Calu3 (cell line): Measurements from ENCODE around the gene BICD2. TPM values are rescaled to one million over a fixed set of nuclear protein-coding genes. Genes with fewer than 3 reads are reported as not detected.

Experiments used
- BruUV-seq: library from RNA; stranded (reverse); fragments of 400-500 nt; replicated peaks from 2 replicates; lab custom pipeline; 2021; lab: Mats Ljungman, UMichigan
- CTCF ChIA-PET: fragments of 300-600 bp; sonication (Branson Sonifier 250); formaldehyde crosslinking; loops from one replicate; lab custom pipeline; 2022; ENCODE audit warnings: antibody characterized with exemption; lab: Charles Lee
- DNase-seq: peaks from one replicate; pipeline ENCODE4 v3.0.0; 2022
- H3K27ac Mint-ChIP-seq: one replicate; pipeline ENCODE4 v1.8.0; 2022; ENCODE audit warnings: mixed read lengths; ENCODE audit not compliant: unreplicated experiment
- H3K27me3 Mint-ChIP-seq: one replicate; pipeline ENCODE4 v1.8.0; 2022; ENCODE audit warnings: mixed read lengths; ENCODE audit not compliant: unreplicated experiment
- H3K36me3 Mint-ChIP-seq: one replicate; pipeline ENCODE4 v1.8.0; 2022; ENCODE audit warnings: mild to moderate bottlenecking, moderate library complexity, mixed read lengths; ENCODE audit not compliant: insufficient read depth, unreplicated experiment
- H3K4me1 Mint-ChIP-seq: one replicate; pipeline ENCODE4 v1.8.0; 2022; ENCODE audit warnings: mild to moderate bottlenecking, low read depth, mixed read lengths; ENCODE audit not compliant: unreplicated experiment
- H3K4me3 Mint-ChIP-seq: one replicate; pipeline ENCODE4 v1.8.0; 2022; ENCODE audit warnings: mild to moderate bottlenecking, low read depth, moderate library complexity, mixed read lengths; ENCODE audit not compliant: unreplicated experiment
- H3K9me3 Mint-ChIP-seq: one replicate; pipeline ENCODE4 v1.8.0; 2022; ENCODE audit warnings: low read depth, mixed read lengths; ENCODE audit not compliant: unreplicated experiment
- CTCF ChIP-seq: fragments of 200-600 bp; IDR thresholded peaks from one replicate; pipeline ENCODE4 v1.8.0; 2022; ENCODE audit warnings: antibody characterized with exemption; ENCODE audit not compliant: unreplicated experiment
- intact Hi-C: fragments of 100-400 bp; cut with micrococcal nuclease; formaldehyde crosslinking; loops from one replicate; pipeline ENCODE4 v1.10.0; 2022; ENCODE audit not compliant: unreplicated experiment
- total RNA-seq: library from RNA; stranded (reverse); gene quantifications from 2 replicates; pipeline ENCODE4 v1.2.3, GENCODE V29; 2022

The BICD2 gene
- total RNA-seq, 1 experiment from 2014 or later, result 21.9 TPM

- no peaks in the 10 kb centered on the region for H3K9me3 Mint-ChIP-seq
- CTCF ChIA-PET, result no interaction called here
- peaks cover 5% of the 10 kb centered on the region for H3K4me1 Mint-ChIP-seq
- TF ChIP-seq CTCF, result no peak
- no peak for DNase-seq
- no peak overlapping the region for H3K27ac Mint-ChIP-seq
- no peak overlapping the region for H3K4me3 Mint-ChIP-seq
- H3K27me3 Mint-ChIP-seq, result no peaks in the 10 kb centered on the region
- BruUV-seq, result no TSS peak
- no peaks in the 10 kb centered on the region for H3K36me3 Mint-ChIP-seq
- intact Hi-C loops, result no loop called here
These were observed 24.6 kb downstream of the BICD2 start for GRCh38 chr9:92740009-92740408.

DNA sequence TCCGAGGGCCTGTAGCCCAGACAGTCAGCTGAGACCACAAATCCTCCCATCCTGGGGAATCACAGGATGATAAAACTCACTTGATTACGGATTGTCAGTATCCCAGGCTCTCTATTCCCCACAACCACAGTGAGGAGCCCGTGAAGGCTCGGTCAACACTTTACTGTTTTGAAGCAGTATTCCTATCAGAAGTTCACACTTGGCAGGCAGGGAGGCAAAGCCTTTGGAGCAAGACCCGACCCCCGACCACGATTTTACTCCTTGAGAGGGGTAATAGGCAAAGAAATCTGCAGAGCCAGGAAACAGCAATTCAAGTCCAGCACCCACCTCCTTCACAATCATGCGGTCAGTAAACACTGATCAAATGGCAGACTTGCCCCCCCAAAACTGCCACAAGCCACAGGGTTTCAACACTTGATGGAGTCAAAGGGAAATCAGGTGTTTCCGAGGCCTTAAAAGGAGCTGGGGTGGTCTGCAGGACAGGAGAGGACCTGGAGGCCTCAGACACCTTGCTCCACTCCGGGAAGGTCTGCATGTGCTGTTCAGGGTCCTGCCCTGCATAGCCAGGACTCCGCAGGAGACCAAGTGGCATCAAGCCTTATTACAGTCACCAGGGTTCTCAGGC lies 25.2 kb downstream of the BICD2 start:
- H3K4me3 Mint-ChIP-seq, result no peak overlapping the region
- intact Hi-C loops, result no loop called here
- CTCF ChIA-PET, result no interaction called here
- H3K4me1 Mint-ChIP-seq, result peaks cover 6% of the 10 kb centered on the region
- H3K9me3 Mint-ChIP-seq, result no peaks in the 10 kb centered on the region
- TF ChIP-seq CTCF, result no peak
- H3K27ac Mint-ChIP-seq, result no peak overlapping the region
- H3K27me3 Mint-ChIP-seq, result no peaks in the 10 kb centered on the region
- no peak for DNase-seq
- no peaks in the 10 kb centered on the region for H3K36me3 Mint-ChIP-seq
- no TSS peak for BruUV-seq

GRCh38 chr9:92738661-92739081 lies 26.0 kb downstream of the BICD2 start:
- Mint-ChIP-seq H3K36me3 (no peaks in the 10 kb centered on the region), H3K27me3 (no peaks in the 10 kb centered on the region), H3K4me3 (no peak overlapping the region), H3K9me3 (no peaks in the 10 kb centered on the region), H3K27ac (no peak overlapping the region), H3K4me1 (peaks cover 6% of the 10 kb centered on the region)
- no peak for DNase-seq
- CTCF ChIA-PET, result no interaction called here
- no TSS peak for BruUV-seq
- intact Hi-C loops, result no loop called here
- TF ChIP-seq CTCF, result no peak

- Mint-ChIP-seq H3K9me3 (no peaks in the 10 kb centered on the region), H3K4me3 (no peak overlapping the region), H3K27ac (no peak overlapping the region), H3K27me3 (no peaks in the 10 kb centered on the region), H3K36me3 (no peaks in the 10 kb centered on the region), H3K4me1 (peaks cover 6% of the 10 kb centered on the region)
- no TSS peak for BruUV-seq
- no peak for DNase-seq
- intact Hi-C loops, result no loop called here
- TF ChIP-seq CTCF, result no peak
- CTCF ChIA-PET, result no interaction called here
These were observed 26.9 kb downstream of the BICD2 start for GRCh38 chr9:92737611-92738299.
